Loucy (cell line): ENCODE results near the gene MRO.

Experiments
- EZH2phosphoT487 ChIP-seq: fragments of 200-600 bp; IDR thresholded peaks from 2 replicates; pipeline ENCODE4 v1.6.1; 2018; ENCODE audit warnings: antibody characterized with exemption, mild to moderate bottlenecking, moderate library complexity, borderline replicate concordance
- TF ChIP-seq, protein P1 (sequence below): fragments of 200-600 bp; sonication (generic); conservative IDR thresholded peaks from 2 replicates; pipeline ENCODE4 v1.5.1; 2014; ENCODE audit warnings: mild to moderate bottlenecking, antibody characterized with exemption, low read length

DNA sequence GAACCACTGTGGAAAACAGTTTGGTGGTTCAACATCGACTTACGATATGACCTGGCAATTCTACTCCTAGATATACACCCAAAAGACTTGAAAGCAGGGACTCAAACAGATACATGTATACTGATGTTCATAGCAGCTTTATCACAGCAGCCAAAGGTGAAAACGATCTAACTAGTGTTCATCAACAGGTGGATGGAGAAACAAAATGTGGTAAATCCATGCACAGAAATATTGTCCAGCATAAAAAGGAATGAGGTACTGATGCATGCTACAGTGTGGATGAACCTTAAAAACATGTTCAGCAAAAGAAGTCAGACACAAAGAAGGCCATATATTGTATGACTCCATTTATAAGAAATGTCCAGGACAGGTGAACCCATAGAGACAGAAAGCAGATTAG lies 36.3 kb downstream of the MRO start:
- TF ChIP-seq, protein P1, sequence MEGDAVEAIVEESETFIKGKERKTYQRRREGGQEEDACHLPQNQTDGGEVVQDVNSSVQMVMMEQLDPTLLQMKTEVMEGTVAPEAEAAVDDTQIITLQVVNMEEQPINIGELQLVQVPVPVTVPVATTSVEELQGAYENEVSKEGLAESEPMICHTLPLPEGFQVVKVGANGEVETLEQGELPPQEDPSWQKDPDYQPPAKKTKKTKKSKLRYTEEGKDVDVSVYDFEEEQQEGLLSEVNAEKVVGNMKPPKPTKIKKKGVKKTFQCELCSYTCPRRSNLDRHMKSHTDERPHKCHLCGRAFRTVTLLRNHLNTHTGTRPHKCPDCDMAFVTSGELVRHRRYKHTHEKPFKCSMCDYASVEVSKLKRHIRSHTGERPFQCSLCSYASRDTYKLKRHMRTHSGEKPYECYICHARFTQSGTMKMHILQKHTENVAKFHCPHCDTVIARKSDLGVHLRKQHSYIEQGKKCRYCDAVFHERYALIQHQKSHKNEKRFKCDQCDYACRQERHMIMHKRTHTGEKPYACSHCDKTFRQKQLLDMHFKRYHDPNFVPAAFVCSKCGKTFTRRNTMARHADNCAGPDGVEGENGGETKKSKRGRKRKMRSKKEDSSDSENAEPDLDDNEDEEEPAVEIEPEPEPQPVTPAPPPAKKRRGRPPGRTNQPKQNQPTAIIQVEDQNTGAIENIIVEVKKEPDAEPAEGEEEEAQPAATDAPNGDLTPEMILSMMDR: no peak
- no peak for TF ChIP-seq EZH2phosphoT487
